ENCODE measurements around the gene BMAL1. TPM values are rescaled to one million over a fixed set of nuclear protein-coding genes. Genes with fewer than 3 reads are reported as not detected.

Gene BMAL1
- total RNA-seq, 1 donor from 2014 or later: 36.6 TPM

DNA sequence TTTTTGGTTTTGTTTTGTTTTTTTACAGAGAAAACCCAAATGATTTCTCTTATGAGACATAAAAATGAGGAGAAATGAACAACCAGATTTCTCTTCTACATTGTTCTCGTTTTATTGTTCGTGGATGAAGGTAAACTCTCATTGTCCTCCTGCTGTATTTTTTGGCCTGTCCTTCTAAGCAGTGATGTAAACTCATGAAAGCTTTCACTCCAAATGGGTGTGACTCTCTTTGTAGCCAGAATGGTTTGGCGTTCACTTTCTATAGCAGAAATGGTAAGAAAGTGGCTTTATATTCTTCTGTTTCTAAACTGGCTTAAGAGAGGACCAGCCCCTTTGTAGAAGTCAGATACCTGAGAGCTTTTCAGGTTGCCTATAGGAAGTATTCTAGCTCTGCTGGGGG is 15.5 kb upstream of the BMAL1 start:
- TF ChIP-seq, protein P1, sequence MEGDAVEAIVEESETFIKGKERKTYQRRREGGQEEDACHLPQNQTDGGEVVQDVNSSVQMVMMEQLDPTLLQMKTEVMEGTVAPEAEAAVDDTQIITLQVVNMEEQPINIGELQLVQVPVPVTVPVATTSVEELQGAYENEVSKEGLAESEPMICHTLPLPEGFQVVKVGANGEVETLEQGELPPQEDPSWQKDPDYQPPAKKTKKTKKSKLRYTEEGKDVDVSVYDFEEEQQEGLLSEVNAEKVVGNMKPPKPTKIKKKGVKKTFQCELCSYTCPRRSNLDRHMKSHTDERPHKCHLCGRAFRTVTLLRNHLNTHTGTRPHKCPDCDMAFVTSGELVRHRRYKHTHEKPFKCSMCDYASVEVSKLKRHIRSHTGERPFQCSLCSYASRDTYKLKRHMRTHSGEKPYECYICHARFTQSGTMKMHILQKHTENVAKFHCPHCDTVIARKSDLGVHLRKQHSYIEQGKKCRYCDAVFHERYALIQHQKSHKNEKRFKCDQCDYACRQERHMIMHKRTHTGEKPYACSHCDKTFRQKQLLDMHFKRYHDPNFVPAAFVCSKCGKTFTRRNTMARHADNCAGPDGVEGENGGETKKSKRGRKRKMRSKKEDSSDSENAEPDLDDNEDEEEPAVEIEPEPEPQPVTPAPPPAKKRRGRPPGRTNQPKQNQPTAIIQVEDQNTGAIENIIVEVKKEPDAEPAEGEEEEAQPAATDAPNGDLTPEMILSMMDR (IDR thresholded peaks at IDR 0.05; ENCODE audit: insufficient read depth, low read length, severe bottlenecking): no peak
- FAIRE-seq: no peak
- peak; percentile 43 for DNase-seq (ENCODE audit: low read depth)

DNA sequence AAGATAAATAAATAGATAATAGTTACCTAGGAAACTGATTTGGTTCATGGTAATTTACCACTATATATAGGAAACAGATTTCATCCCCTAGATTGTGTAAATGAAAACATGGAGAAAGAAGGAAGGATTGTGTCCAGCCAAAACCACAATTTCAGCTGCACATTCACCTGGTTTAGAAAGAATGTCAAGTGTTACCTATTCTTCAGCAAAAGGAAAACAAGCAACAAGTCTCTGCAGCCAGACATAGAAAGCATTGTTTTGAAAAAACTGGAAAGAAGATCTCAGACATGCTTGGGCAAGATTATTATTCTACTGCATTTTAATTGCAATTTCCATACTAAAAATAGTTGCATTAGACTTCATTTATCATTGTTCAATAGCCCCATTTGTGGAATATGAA is 8.8 kb upstream of the BMAL1 start:
- TF ChIP-seq, protein P1 (IDR thresholded peaks at IDR 0.05; ENCODE audit: insufficient read depth, low read length, severe bottlenecking): no peak

More for the DNA sequence above, 15.5 kb upstream of the BMAL1 start:
- Histone ChIP-seq H3K27me3 (ENCODE audit: control insufficient read depth, insufficient read depth, low read length) (no peaks in the 10 kb centered on the region), H3K36me3 (ENCODE audit: control insufficient read depth, insufficient read depth, low read length) (no peaks in the 10 kb centered on the region), H3K4me3 (ENCODE audit: low read depth, low read length) (no peak overlapping the region)

DNA sequence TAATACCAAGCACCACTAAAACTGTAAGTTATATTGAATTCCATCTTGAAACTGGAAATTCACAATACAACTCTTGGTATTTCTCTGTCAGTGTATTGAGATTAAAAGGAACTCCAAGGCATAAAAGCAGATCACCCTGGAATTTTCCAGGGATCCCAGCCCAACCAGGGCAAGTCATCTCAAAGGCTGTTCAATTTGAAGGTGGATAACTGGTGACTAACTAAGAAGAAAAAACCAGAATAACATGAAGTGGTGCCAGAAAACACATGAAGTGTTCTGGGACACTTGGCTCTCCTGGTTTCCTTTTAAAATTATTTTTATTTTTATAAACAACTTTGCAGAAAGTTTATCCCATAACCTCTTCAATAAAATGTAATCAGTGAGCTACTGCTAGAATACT is 7.8 kb upstream of the BMAL1 start:
- Histone ChIP-seq H3K4me3 (ENCODE audit: low read depth, low read length) (no peak overlapping the region), H3K27me3 (ENCODE audit: control insufficient read depth, insufficient read depth, low read length) (no peaks in the 10 kb centered on the region), H3K36me3 (ENCODE audit: control insufficient read depth, insufficient read depth, low read length) (no peaks in the 10 kb centered on the region)
- no peak for FAIRE-seq
- TF ChIP-seq, protein P1 (IDR thresholded peaks at IDR 0.05; ENCODE audit: insufficient read depth, low read length, severe bottlenecking): no peak
- DNase-seq (ENCODE audit: low read depth): peak; percentile 74

More for the DNA sequence above, 8.8 kb upstream of the BMAL1 start:
- H3K36me3 ChIP-seq (ENCODE audit: control insufficient read depth, insufficient read depth, low read length): no peaks in the 10 kb centered on the region
- no peak overlapping the region for H3K4me3 ChIP-seq (ENCODE audit: low read depth, low read length)
- FAIRE-seq (no peak), DNase-seq (ENCODE audit: low read depth) (peak; percentile 71)
- H3K27me3 ChIP-seq (ENCODE audit: control insufficient read depth, insufficient read depth, low read length): no peaks in the 10 kb centered on the region

DNA sequence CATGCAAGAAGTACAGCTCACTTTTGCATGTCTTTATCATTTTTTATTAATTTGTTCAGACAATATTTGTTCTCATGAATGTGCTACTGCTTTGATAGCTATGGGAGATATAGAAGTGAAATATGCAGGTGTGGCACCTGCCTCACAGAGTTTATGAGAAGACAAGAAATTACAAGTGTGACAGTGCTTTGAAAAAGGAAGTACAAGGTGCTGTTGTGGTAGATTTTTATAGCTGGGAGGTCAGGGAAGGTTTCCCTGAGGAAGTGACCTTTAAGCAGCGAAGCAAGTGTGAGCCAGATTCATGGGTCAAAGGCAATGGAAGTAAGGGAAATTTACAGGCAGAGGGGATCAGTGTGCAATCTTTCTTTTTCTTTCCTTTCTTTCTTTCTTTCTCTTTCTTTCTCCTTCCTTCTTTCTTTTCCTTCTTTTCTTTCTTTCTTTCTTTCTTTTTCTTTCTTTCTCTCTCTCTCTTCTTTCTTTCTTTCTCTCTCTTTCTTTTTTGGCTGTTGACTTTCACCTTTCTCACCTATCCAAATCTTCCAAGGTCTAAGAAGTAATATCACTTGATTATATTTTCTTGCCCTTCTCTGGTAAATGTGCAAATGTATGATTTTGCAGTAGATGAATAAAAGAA is 6.4 kb upstream of the BMAL1 start:
- no peak for FAIRE-seq
- TF ChIP-seq, protein P1 (IDR thresholded peaks at IDR 0.05; ENCODE audit: insufficient read depth, low read length, severe bottlenecking): no peak
- Histone ChIP-seq H3K4me3 (ENCODE audit: low read depth, low read length) (no peak overlapping the region), H3K36me3 (ENCODE audit: control insufficient read depth, insufficient read depth, low read length) (no peaks in the 10 kb centered on the region), H3K27me3 (ENCODE audit: control insufficient read depth, insufficient read depth, low read length) (no peaks in the 10 kb centered on the region)
- DNase-seq (ENCODE audit: low read depth): no peak

DNA sequence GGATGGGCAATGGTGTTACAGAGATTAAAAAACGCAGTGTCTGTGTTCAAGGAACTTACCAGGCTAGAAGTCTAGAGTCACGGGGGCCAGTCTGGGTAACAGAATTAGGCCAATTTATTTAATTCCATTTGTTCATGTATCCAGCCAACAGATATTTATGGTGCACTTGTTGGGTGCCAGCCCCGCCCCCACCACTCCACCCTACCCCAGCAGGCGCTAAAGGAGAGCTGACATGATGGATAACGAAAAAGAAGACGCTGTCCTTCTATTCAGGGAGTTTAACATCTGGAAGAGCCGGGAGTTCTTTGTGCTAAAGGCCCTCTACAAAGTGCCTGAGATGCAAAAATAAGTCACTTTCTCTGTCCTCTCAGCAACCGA is 1.1 kb upstream of the BMAL1 start:
- Histone ChIP-seq H3K4me3 (ENCODE audit: low read depth, low read length) (peak overlapping the region; percentile 77), H3K27me3 (ENCODE audit: control insufficient read depth, insufficient read depth, low read length) (no peaks in the 10 kb centered on the region), H3K36me3 (ENCODE audit: control insufficient read depth, insufficient read depth, low read length) (no peaks in the 10 kb centered on the region)
- FAIRE-seq (no peak), DNase-seq (ENCODE audit: low read depth) (no peak)
- TF ChIP-seq, protein P1 (IDR thresholded peaks at IDR 0.05; ENCODE audit: insufficient read depth, low read length, severe bottlenecking): no peak

Measured in bronchial epithelial cell (primary cell).